SK-N-MC (cell line): ENCODE data around the gene HYAL2.

Experiments
- DNase-seq: peaks from one replicate; pipeline ENCODE4 v3.0.0-alpha.2; 2011; ENCODE audit warnings: low read depth, low spot score
- H3K27ac ChIP-seq: fragments of 200-600 bp; sonication (generic); 2 replicates; pipeline ENCODE4 v1.5.1; 2016; ENCODE audit warnings: mixed run types
- H3K36me3 ChIP-seq: fragments of 200-600 bp; sonication (generic); 2 replicates; pipeline ENCODE4 v1.6.1; 2017; ENCODE audit warnings: antibody characterized with exemption, low read length, mixed read lengths; ENCODE audit not compliant: insufficient read depth
- H3K4me3 ChIP-seq: fragments of 200-600 bp; sonication (generic); 2 replicates; pipeline ENCODE4 v1.5.1; 2016
- H3K9ac ChIP-seq: fragments of 200-600 bp; sonication (generic); 2 replicates; pipeline ENCODE4 v1.8.0; 2017; ENCODE audit warnings: mixed run types, mixed read lengths; ENCODE audit not compliant: insufficient read length
- H3K9me3 ChIP-seq: fragments of 200-600 bp; sonication (generic); 2 replicates; pipeline ENCODE4 v1.6.1; 2017; ENCODE audit warnings: low read depth, mild to moderate bottlenecking, antibody characterized with exemption, low read length, moderate library complexity, mixed read lengths
- EZH2 ChIP-seq: fragments of 200-600 bp; sonication (generic); IDR thresholded peaks from one replicate; pipeline ENCODE4 v1.6.1; 2017; ENCODE audit warnings: antibody characterized with exemption
- FOXP2 ChIP-seq: optimal IDR thresholded peaks from 2 replicates; pipeline ENCODE3; 2011; ENCODE audit warnings: mild to moderate bottlenecking, moderate library complexity; ENCODE audit not compliant: insufficient read depth; ENCODE audit errors: extremely low read length, control extremely low read depth
- POLR2AphosphoS5 ChIP-seq: IDR thresholded peaks from 2 replicates; pipeline ENCODE4 v1.6.1; 2012; ENCODE audit warnings: mild to moderate bottlenecking, low read depth, low read length, borderline replicate concordance

Gene HYAL2

DNA sequence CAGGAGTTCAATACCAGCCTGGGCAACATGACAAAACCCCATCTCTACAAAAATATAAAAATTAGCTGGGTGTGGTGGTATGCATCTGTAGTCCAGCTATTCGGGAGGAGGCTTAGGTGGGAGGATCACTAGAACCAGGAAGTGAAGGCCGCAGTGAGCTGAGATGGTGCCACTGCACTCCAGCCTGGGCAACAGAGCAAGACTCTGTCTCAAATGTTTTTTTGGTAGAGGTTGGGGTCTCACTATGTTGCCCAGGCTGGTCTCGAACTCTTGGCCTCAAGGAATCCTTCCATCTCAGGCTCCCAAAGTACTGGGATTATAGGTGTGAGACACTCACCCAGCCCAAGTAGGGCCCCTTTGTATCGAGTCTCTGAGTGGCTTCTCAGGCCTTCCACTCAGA lies 28.5 kb downstream of the HYAL2 start:
- Histone ChIP-seq H3K9me3 (no peaks in the 10 kb centered on the region), H3K27ac (no peak overlapping the region), H3K4me3 (no peak overlapping the region), H3K36me3 (peaks cover 8% of the 10 kb centered on the region; the same call in 1 of the 2 replicates), H3K9ac (no peak overlapping the region)
- no peak for DNase-seq
- no peak for TF ChIP-seq FOXP2
- TF ChIP-seq POLR2AphosphoS5 = no peak
- no peak for TF ChIP-seq EZH2

DNA sequence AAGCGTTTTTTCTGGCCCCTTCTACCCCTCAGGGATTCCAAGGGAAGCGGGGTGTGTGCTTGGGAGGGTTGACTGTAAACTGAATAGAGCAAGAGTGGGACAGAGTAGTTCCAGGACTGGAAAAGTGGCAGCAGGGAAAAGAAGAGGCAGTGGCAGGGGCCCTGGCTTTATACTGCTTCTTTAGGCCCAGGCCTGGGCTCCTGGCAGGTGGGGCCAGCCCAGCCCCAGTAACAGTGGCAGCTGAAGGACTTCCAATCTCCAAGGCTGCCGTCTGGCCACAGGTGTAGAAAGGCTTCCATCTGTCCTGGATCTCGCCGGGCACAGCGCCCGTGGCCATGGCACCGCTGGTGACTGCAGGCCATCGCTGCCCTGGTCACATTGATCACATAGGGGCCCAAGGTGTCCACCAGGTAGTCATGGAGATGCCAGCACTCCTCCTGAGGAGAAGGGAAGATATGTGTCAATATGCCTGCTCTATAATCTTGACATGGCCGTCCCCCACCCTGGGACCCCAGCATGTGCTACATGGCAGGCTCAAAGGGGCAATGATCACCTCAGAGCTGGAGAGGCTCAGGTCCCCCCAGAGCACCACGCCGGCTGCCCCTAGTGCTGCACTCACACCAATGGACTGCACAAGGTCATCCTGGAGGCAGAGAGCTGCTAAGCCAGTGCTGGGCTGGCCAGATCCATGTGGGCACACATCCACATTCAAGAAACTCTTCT lies 29.3 kb downstream of the HYAL2 start:
- Histone ChIP-seq H3K27ac (no peak overlapping the region), H3K36me3 (peaks cover 11% of the 10 kb centered on the region; the same call in 1 of the 2 replicates), H3K9ac (peak overlapping the region; percentile 67), H3K4me3 (peak overlapping the region; percentile 84), H3K9me3 (no peaks in the 10 kb centered on the region)
- no peak for DNase-seq
- TF ChIP-seq POLR2AphosphoS5 (no peak), EZH2 (no peak)

DNA sequence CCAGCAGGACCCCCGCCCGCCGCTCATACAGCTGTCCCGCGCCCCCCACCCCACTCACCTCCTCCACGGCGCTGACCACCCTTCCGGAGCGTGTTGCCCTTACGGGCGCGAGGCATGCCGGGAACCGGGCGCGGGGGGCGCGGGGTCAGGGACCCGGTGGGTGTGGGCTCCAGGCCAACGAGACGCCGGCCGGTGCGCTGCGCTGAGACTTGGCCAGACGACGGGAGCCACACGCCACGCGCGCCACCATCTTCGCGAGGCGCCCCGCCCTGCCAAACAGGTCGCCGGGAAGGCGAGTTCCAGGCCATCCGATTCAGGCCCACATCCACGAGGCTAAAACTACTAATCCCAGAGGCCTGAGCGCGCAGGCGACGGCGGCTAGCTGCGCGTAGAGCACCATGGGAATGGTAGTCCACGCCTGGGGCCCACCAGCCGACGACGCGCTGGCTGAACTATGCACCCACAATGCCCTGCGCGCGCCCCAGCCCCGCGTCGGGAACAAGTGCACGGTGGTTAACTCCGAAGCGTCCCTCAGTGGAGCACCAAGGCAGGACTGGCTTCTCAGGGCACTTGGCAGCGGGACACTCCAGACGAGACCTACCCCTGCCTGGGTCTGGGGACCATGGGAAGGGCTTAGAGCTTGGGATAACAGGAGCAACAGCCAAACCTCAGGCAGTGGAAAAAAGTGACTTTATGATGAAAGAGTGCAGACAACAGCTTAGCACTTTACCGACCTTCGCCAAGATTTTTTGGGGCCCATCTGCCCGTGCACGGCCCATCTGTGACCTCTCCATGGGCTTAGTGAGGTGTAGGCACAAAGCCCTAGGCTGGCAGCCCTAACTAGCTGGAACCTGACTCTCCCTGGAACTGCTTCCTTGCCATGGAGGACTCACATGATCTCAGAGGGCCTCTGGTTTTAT lies 30.1 kb downstream of the HYAL2 start, which contains the start of gene IFRD2:
Gene IFRD2, minus strand, starts transcription at position 271 of the 920 bp plus-strand sequence. Its CDS starts 155 bp downstream, at position 116.
- Histone ChIP-seq H3K27ac (0 out of 2 replicates have a peak within 1 kb of the TSS, but pooled peaks have one; percentile 31), H3K36me3 (peaks cover 14% of the 10 kb centered on the region; the same call in 1 of the 2 replicates), H3K4me3 (peak within 1 kb of the TSS; percentile 84), H3K9me3 (no peaks in the 10 kb centered on the region), H3K9ac (peak within 1 kb of the TSS; percentile 89)
- peak; percentile 70 for DNase-seq
- TF ChIP-seq EZH2 (no peak), FOXP2 (peak; percentile 41), POLR2AphosphoS5 (peak; percentile 76; the same call in 1 of the 2 replicates)

DNA sequence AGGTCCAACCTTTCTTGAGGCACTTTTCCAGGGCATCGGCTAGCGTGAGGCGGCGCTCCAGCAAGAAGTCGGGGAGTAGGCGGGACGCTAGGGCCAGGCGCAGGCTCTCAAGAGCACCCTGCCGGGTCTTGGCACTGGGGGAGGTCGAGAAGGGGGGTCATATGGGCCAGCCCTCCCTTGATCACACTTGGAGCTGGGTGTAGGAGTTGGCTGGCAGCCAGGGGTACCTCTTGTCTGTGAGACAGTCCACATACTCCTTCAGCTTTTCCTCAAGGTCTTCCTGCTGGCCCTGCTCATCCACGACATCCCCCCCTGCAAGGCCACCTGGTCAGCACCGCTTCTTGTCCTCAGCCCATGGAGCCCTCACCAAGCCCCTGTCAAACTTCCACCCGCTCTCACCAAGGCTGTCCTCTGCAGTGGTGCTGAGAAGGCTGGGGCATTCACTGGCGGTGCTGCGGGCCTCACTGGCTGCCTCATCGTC lies 32.3 kb downstream of the HYAL2 start:
- TF ChIP-seq POLR2AphosphoS5 = no peak
- no peak for TF ChIP-seq FOXP2
- TF ChIP-seq EZH2 = no peak
- Histone ChIP-seq H3K4me3 (no peak overlapping the region), H3K9me3 (no peaks in the 10 kb centered on the region), H3K36me3 (peaks cover 14% of the 10 kb centered on the region; the same call in 1 of the 2 replicates), H3K9ac (no peak overlapping the region), H3K27ac (no peak overlapping the region)
- DNase-seq = no peak

DNA sequence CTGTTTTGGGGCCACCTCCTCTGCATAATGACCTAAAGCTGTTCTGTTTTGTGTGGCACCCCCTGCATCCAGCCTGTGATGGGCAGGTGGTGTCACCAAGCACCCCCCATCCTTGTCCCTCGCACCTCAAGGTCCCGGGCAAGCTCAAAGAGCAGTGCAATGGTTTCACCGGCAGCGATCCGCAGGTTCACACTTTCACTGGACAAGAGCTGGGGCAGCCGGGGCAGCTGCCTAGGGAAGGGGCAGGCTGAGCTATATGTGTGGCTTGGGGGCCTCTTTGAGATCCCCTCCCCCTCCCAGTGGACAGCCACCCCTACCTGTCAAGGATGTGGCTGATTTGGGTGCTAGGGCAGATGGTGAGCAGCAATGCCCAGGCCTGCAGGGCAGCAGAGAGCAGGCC lies 33.4 kb downstream of the HYAL2 start:
- DNase-seq = no peak
- TF ChIP-seq FOXP2 (no peak), POLR2AphosphoS5 (no peak), EZH2 (no peak)
- Histone ChIP-seq H3K9ac (no peak overlapping the region), H3K27ac (no peak overlapping the region), H3K9me3 (no peaks in the 10 kb centered on the region), H3K4me3 (no peak overlapping the region), H3K36me3 (peaks cover 14% of the 10 kb centered on the region; the same call in 1 of the 2 replicates)

DNA sequence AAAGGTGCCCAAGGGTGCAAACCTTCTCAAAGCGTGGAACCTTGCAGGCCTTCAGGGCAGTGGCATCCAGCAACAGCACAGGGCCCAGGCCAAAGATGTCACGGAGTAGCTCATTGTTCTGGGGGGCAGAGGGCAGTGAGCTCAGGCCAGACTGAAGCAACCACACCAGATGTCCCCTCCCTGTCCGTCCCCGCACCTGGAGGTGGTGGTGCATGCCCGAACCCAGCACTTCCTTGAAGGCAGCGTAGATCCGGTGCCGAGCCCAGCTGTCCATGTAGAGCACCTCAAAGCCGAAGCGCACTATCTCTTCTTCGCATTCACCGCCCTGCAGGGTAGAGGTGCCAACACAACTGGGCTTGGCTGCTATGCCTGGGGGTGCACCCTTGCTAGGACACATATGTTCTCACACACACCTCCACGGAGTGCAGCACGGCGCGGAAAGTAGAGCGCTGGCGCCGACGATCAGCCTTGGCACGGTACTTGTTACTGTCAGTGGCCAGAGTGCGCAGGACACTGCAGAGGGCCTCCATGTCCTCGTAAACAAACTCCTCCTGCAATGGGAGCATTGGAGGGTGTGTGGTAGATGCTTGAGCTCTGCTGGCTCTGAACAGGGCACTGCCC lies 34.0 kb downstream of the HYAL2 start:
- Histone ChIP-seq H3K36me3 (peaks cover 14% of the 10 kb centered on the region; the same call in 1 of the 2 replicates), H3K4me3 (no peak overlapping the region), H3K27ac (no peak overlapping the region), H3K9me3 (no peaks in the 10 kb centered on the region), H3K9ac (no peak overlapping the region)
- no peak for DNase-seq
- TF ChIP-seq POLR2AphosphoS5 = no peak

DNA sequence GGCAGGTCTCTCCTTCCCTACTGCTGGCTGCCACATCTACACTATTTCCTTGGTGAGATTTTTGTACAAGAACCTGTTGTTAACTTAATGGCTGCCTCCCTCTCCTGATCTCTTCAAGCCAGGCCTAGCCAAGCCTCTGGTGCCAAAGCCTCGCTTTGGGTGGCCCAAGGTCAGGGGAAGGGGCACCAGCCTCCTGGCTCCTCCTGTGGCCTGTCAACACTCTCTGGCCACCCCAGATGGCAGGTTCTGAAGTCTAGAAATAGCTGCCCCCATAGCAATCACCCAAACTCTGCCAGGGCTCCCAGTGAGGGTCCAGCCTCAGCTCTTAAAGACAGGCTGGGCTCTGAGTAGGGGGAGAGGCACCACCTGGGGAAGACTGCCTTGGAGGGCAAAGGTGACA lies 35.3 kb downstream of the HYAL2 start:
- Histone ChIP-seq H3K36me3 (peaks cover 14% of the 10 kb centered on the region; the same call in 1 of the 2 replicates), H3K27ac (no peak overlapping the region), H3K4me3 (no peak overlapping the region), H3K9ac (no peak overlapping the region), H3K9me3 (no peaks in the 10 kb centered on the region)
- DNase-seq = no peak
- TF ChIP-seq EZH2 = no peak
- no peak; the same call in 1 of the 2 replicates for TF ChIP-seq POLR2AphosphoS5
- TF ChIP-seq FOXP2 = no peak
